ENCODE results near the gene VWA8. TPM values are rescaled to one million over a fixed set of nuclear protein-coding genes. Genes with fewer than 3 reads are reported as not detected.
"Not testable (repeated sequence)": the region's sequence is repeated elsewhere in the genome, so short reads cannot be mapped to it uniquely, and the experiment has no call there.

The VWA8 gene
- total RNA-seq, 4 donors from 2014 or later = 27.1 to 39.7 (median 30.4) TPM

DNA sequence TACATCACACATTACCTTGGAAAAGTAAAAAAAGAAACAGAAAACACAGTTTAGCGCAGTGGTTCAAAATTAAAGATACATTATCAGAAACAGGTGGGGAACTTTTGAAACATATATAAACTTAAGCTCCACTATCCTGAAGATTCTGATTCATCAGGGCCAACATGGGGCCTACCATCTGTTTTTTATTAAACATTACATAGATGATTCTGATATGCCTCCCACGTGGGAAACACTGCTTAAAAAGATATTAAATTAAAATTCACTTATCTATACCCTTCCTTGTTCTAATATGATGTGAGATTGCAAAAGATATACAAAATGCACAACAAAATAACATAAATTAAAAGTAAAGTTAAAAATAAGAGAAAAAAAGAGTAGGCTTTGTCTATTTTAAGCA, 125.0 kb downstream of the VWA8 start:
- TF ChIP-seq, protein P1, sequence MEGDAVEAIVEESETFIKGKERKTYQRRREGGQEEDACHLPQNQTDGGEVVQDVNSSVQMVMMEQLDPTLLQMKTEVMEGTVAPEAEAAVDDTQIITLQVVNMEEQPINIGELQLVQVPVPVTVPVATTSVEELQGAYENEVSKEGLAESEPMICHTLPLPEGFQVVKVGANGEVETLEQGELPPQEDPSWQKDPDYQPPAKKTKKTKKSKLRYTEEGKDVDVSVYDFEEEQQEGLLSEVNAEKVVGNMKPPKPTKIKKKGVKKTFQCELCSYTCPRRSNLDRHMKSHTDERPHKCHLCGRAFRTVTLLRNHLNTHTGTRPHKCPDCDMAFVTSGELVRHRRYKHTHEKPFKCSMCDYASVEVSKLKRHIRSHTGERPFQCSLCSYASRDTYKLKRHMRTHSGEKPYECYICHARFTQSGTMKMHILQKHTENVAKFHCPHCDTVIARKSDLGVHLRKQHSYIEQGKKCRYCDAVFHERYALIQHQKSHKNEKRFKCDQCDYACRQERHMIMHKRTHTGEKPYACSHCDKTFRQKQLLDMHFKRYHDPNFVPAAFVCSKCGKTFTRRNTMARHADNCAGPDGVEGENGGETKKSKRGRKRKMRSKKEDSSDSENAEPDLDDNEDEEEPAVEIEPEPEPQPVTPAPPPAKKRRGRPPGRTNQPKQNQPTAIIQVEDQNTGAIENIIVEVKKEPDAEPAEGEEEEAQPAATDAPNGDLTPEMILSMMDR (IDR thresholded peaks at IDR 0.05) = no peak
- no peak for TF ChIP-seq POLR2A (IDR thresholded peaks at IDR 0.05)
- intact Hi-C loops (cut with DNase I) = no loop called here
- WGBS, 2 donors = 90 to 93% methylated on average over 2 of the region's 2 CpGs
- Histone ChIP-seq H3K9me3 (no peaks in the 10 kb centered on the region), H3K4me1 (no peaks in the 10 kb centered on the region), H3K27ac (no peak overlapping the region), H3K4me3 (replicated peaks in 1 of 3) (no peak overlapping the region), H3K27me3 (no peaks in the 10 kb centered on the region), H3K36me3 (no peaks in the 10 kb centered on the region)
- no peak for DNase-seq

DNA sequence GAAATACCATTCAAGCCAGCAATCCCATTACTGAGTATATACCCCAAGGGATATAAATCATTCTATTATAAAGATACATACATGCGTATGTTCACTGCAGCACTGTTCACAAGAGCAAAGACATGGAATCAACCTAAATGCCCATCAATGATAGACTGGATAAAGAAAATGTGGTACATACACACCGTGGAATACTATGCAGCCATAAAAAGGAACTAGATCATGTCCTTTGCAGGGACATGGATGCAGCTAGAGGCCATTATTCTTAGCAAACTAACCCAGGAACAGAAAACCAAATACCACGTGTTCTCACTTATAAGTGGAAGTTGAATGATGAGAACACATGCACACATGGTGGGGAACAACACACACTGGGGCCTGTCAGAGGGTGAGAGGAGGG, 126.2 kb downstream of the VWA8 start:
- H3K9me3 ChIP-seq; H3K4me1 ChIP-seq; H3K27me3 ChIP-seq; H3K36me3 ChIP-seq; H3K27ac ChIP-seq; H3K4me3 ChIP-seq (replicated peaks in 1 of 3); DNase-seq; intact Hi-C loops (cut with DNase I): not testable (repeated sequence)
- WGBS, 2 donors = 97 to 99% methylated on average over 3 of the region's 3 CpGs

DNA sequence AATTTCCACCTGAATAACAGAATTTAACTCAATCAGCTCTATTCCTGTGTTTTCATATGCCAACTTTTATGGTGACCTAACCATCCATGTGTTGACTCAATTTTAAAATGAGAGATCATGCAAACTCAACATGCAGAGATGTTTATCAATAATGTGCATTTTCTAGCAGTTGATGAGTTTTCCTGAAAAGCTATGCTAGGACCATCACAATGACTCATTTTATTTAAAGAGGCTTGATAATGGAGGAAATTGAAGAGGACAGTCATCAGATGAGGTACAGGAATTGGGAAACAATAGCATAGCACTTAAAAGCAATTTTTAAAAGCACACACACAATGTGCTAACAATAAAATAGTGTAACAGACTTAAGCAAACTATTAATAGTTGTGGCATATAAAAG, 127.1 kb downstream of the VWA8 start:
- H3K27me3 ChIP-seq = no peaks in the 10 kb centered on the region
- no peak for DNase-seq
- H3K4me3 ChIP-seq (replicated peaks in 1 of 3) = no peak overlapping the region
- no peaks in the 10 kb centered on the region for H3K36me3 ChIP-seq
- H3K27ac ChIP-seq = no peak overlapping the region
- TF ChIP-seq, protein P1 (IDR thresholded peaks at IDR 0.05) = no peak
- TF ChIP-seq POLR2A (IDR thresholded peaks at IDR 0.05) = no peak
- intact Hi-C loops (cut with DNase I) = no loop called here
- H3K9me3 ChIP-seq = no peaks in the 10 kb centered on the region
- no peaks in the 10 kb centered on the region for H3K4me1 ChIP-seq

DNA sequence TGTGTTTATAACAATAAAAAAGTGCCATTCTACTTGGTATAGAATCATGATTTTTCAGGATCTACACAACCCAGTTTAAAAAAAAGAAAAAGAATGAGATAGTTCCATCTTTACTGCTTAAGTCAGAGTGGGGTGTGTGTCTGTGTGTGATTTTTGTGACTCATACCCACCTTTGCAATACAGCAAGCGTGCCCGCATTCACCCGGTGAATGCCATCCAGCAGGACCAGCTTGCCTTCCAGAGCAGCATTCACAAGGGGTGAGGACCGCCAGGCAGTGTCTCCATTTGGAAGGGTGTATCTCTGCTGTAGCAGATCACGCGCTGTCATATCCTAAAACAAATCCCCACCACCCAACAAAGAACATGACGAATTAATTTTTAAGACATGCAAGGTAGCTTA, 127.7 kb downstream of the VWA8 start:
- H3K36me3 ChIP-seq = no peaks in the 10 kb centered on the region
- TF ChIP-seq POLR2A (IDR thresholded peaks at IDR 0.05) = no peak
- TF ChIP-seq, protein P1 (IDR thresholded peaks at IDR 0.05) = no peak
- H3K4me1 ChIP-seq = no peaks in the 10 kb centered on the region
- no peak overlapping the region for H3K4me3 ChIP-seq (replicated peaks in 1 of 3)
- H3K27ac ChIP-seq = no peak overlapping the region
- 97 to 98% methylated on average over 7 of the region's 7 CpGs for WGBS, 2 donors
- H3K9me3 ChIP-seq = no peaks in the 10 kb centered on the region
- H3K27me3 ChIP-seq = no peaks in the 10 kb centered on the region
- intact Hi-C loops (cut with DNase I) = no loop called here
- no peak for DNase-seq

DNA sequence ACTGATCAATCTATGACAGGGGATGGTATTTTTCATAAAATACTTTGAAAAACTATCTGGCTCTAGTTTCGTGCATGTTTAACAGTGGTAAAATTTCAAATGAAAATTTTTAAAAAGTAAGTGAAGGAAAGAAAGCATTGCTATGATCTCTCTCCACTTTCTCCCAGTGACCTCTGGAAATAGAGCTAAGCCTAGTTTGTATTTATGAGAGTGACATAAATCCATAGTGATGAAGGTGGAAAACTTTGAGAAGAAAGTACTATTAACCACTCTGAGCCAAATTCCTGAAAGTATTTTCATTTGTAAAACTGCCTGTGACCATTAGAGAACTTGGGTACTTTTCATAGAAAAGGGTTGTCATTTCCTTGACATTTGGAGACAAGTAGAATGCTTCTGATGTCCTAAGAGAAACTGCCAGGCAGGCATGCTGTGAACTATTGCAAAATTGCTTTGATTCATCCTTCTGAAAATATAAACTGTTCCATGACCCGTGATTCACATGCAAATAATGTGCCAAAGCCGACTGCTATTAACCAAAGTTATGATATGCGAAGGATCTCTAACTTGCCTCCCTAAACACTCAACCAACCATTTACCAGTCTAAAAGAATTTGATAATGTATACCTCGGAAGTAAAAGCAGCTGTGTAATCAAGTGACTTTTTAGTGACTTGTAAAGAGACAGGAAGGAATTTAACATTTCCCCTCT, 133.2 kb downstream of the VWA8 start:
- Histone ChIP-seq H3K36me3 (no peaks in the 10 kb centered on the region), H3K4me3 (replicated peaks in 1 of 3) (no peak overlapping the region), H3K27me3 (no peaks in the 10 kb centered on the region), H3K27ac (no peak overlapping the region), H3K9me3 (no peaks in the 10 kb centered on the region), H3K4me1 (no peaks in the 10 kb centered on the region)
- no peak for DNase-seq
- intact Hi-C loops (cut with DNase I) = no loop called here
- TF ChIP-seq, protein P1 (IDR thresholded peaks at IDR 0.05) = no peak
- TF ChIP-seq POLR2A (IDR thresholded peaks at IDR 0.05) = no peak
- WGBS, 2 donors = 60 to 61% methylated on average over 5 of the region's 5 CpGs

DNA sequence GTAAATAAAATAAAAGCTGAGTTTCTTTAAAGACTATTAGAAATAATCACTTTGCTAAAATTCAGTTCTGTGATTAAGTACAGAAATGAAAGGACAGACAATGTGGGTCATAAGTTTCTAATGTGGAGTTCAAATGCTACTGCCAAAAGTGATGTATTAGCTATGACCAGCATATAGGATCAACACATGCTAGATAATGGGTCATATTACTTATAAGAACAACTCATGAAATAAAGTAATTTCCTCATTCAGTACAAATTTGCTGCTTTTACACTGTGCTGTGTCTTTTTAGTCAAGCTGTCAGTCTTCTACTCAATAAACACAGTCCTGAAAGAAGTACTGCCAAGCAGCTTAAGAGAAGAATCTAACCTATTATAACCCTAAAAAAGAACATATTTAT, 135.2 kb downstream of the VWA8 start:
- Histone ChIP-seq H3K27ac (no peak overlapping the region), H3K36me3 (no peaks in the 10 kb centered on the region), H3K4me3 (replicated peaks in 1 of 3) (no peak overlapping the region), H3K27me3 (no peaks in the 10 kb centered on the region), H3K4me1 (no peaks in the 10 kb centered on the region), H3K9me3 (no peaks in the 10 kb centered on the region)
- TF ChIP-seq, protein P1 (IDR thresholded peaks at IDR 0.05) = no peak
- no peak for TF ChIP-seq POLR2A (IDR thresholded peaks at IDR 0.05)
- intact Hi-C loops (cut with DNase I) = no loop called here
- no peak for DNase-seq

Measured in thyroid gland (tissue), 4 donors.